ENCODE data around the gene ZNF423.
A peak's percentile ranks its signal among the peaks of the same experiment; 100 is the strongest.
"Not testable (repeated sequence)": the region's sequence is repeated elsewhere in the genome, so short reads cannot be mapped to it uniquely, and the experiment has no call there.

The ZNF423 gene

GRCh38 chr16:49523435-49524159 is 332.3 kb downstream of the ZNF423 start:
- no peak for DNase-seq

- no peak for DNase-seq
Measured at GRCh38 chr16:49521734-49522325, 334.1 kb downstream of the ZNF423 start.

DNA sequence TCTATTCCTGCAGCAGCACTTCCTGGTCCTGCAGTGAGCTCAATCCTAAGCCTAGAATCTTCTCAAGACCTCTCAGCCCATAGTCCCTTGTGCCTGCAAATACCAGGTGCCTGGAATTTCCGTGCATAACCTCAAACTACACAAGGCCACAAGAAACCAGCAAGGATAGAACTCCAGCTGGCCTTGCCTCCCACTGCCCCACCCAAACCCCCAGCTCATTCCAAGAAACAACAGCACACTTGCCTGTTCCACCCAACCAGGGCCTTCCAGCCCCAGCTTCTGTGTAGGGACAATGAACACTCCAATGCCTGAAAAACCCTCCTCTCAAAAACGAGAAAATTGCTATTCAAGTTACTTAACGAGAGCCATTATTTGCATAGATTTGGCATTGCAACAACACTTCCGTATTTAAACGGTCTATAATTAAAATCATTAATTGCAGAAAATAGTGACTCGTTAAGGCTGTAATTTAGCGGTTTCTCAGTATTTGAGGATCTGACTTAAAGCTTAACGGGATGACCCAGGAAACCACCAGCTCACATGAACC is 335.3 kb downstream of the ZNF423 start:
- DNase-seq = no peak

DNA sequence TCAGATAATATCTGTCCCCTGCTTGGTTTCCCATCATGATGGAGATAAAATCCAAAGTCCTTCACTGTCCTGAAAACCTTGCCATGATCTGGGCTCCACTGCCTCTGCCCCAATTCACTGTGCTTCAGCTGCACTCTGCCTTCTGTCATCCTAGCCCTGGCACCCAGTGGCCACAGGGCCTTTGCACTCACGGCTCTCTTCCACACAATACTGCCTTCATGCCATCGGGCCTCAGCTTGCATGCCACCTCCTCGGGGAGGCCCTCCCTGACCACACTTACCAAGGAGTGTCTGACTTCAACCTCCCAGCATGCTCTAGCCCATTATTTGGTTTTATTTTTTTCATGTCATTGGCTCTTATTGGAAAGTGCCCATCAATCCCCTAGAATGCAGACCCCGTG is 336.2 kb downstream of the ZNF423 start:
- DNase-seq = no peak

DNA sequence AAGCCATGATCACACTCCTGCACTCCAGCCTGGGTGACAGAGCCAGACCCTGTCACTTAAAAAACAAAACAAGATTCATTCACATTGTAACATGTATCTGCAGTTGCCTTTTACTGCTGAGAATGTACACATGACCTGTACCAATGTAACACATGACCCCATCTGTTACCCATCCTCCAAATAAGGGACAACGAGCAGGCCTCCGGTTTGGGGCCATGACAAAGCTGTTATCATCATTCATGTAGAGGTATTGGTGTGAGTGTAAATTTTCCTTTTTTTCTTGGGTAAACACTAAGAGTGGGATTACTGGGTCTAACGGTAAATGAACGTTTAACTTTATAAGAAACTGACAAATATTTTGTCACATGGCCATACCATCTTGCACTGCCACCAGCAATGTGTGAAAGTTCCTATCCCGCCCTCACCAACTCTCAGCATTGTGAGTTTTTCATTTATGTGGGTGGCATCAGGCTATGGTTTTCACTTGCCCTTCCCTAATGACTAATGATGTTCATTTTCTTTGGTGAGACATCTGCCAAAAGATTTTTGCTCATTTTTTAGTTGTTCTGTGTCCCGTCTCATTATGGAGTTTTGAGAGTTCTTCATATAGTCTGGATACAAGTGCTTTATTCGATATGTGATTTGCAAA is 336.8 kb downstream of the ZNF423 start:
- DNase-seq = no peak

DNA sequence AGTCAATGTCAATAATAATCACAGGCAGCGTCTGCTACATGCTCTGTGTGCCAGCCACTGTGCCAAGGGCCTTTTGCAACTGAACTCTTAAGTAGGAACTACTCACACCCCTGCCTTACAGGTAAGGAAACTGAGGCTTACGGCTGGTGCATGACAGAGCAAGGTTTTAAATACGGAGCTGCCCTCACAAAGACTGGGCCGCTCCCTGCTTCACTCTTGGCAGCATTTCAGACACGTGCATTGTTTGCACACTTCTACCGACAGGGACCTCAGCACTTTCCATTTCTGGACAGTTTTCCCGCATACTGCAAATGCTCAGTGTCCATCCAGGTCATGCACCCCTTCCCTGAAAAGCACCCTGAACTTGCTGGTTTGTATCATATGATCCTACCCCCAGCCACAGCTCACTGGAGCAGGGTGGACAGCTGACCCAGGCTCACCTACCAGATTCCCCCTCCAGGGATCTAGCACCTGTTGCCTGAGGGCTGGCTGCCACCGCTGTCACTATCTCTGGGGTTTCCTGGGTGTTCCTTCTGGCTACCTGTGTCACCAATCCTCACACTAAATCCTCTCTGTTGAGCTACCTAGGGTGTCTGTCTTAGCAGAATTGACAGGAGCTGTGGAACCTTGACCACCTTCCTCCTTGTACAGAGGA is 339.4 kb downstream of the ZNF423 start:
- DNase-seq = no peak

- DNase-seq = no peak
Measured at GRCh38 chr16:49515861-49516260, 340.1 kb downstream of the ZNF423 start.

DNA sequence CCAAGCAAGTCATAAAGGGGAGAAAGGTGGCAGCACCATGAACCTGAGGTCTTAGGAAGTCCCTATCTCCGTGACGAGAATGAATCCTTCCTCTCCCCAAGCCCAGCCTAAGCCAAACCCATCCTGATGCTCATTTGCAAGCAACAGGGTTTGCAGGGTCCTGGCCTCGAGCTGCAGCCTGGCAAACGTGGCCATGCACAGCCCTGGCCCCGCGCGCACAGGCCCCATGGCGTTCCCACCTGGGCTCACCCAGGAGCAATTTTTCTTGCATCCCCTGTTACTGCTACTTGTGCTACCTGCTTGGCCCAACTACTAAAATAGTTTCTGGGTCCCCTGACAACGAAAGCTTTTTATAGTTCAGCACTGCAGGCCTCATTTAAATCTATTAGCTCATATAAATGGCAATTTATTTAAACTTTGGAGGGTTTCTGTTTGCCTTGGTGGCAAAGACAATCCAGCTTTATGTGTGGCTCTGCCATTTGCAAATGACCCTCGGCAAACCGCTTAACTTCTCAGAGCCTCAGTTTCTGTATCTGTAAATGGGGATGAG is 340.8 kb downstream of the ZNF423 start:
- DNase-seq = no peak

DNA sequence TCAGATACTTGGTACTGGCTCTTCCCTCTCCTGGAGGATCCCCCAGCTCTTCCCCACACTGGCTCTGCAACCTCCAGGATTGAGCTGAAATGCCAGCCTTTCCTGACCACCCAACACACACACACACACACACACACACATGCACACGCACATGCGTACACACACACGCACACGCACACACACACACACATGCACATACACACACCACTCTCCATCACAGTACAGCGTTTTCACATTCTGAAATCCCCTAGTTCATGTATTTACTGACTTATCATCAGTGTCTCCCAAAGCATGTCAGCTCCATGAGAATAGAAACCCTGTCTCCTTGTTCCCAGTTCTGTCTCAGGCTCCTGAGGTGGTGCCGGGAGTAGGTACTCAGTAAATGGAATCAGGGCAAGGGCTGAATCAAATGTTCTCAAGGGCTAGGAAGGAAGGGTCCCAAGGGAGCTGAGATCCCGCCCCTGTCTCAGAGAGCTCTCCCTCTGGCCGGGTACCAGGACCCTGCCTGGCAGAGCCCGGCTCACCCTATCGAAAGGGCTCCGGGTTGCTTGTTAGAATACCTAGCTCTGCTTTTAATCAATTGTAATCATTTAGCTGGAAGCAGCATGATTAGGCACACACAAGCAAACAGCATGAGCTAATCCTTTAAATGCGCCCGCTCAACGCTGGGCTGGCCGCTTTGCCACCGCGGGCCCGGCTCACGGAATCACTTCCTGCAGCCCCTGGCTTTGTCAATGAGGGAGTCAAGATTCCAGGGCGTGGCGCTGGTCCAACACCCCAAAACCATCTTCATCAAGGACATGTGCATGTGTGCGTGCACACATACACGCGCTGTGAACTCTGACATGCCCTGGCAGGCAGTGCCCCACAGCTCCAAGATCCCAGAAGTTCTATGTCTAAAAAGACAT is 341.6 kb downstream of the ZNF423 start:
- no peak for DNase-seq

GRCh38 chr16:49513040-49513439 is 342.9 kb downstream of the ZNF423 start:
- DNase-seq = peak in 1 of 2 experiments; percentile 26

- DNase-seq = no peak
Measured at GRCh38 chr16:49510654-49511305, 345.1 kb downstream of the ZNF423 start.

DNA sequence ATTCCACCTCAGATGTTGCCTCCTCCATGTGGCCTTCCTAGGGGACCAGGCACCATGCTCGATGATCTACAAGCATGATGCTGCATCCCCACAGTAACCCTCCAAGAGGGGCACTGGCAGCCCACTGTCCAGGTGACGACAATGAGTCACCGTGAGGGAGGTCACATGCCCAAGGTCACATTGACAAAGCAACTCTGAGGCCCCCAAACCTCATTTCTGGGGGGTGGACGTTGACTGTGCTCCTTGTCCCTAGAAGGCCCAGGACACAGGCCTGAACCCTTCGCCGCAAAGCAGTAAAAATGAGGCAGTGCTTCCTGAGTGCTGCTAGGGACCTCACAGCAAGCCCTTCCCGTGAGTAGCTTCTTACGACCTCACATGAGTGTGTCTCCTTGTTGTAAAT is 345.8 kb downstream of the ZNF423 start:
- DNase-seq = no peak

GRCh38 chr16:49506058-49507013 is 349.6 kb downstream of the ZNF423 start:
- not testable (repeated sequence) for DNase-seq

DNA sequence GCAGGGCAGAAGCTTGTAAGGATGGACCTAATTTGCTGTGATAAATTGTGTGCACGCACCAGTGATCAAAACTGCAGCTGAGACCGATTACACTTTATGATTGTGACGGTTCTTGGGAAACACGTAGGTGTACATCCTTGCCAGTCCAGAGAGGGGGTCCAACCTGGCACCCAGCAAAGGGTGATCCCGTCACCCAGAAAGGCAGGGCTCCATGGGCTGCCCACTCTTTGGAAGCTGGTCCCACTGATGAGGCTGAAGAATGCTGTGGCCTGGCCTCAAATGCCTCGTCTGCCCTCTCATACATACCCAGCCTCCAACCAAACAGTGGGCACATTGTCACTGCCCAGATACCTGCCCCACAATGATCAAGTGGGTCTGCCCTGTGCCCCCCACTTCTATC is 350.4 kb downstream of the ZNF423 start:
- no peak for DNase-seq

GRCh38 chr16:49504626-49505025 is 351.3 kb downstream of the ZNF423 start:
- no peak for DNase-seq

DNA sequence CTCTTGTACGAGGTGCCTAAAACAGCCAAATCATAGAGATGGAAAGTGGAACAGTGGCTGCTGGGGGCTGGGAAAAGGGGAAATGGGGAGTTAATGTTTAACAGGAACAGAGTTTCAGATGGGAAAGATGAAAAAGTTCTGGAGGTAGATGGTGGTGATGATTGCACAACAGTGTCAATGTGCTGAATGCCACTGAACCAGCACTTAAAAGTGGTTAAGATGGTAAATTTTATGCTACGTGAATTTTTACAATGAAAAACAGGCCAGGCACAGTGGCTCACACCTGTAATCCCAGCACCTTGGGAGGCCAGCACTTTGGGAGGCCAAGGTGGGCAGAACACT is 351.9 kb downstream of the ZNF423 start:
- no peak for DNase-seq

GRCh38 chr16:49503256-49504022 is 352.5 kb downstream of the ZNF423 start:
- no peak for DNase-seq

DNA sequence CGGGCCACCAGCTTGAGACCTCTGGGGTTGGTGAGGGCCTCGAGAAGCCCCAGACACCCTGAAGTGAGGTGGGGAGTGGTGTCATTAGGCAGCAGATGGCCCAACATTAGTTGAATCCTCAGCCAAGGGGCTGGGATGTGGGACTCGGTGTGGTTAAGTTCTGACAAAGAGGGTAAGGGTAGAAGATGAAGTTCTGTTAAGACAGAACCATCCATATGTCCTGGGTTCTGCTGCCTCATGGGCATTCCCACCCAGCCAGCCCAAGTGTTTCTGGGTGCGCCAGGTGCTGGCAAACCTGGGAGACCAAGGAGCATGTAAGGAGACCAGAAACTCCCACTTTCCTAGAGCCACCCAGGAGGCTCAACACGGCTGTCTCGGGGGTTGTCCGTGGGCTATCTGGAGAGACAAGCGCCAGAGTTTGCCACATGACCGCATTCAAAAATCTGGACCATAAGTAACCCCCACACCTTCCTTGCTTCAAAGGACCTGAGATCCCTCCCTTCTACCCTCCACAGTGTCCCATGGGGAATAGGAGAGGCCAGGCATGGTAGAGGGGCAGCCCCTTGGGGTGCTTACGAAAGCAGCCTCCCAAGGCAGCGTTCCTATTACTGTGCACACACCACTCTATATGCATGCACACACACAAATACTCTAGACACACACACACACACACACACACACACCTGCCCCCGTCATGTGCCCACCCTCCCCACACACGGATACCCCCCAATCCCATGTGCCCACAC is 353.6 kb downstream of the ZNF423 start:
- DNase-seq = no peak

Measured in NCI-H526 (cell line).